Stimulated activated CD8-positive, alpha-beta memory T cell treated with anti-CD3 and anti-CD28 coated beads, Interleukin-12 subunit alpha, Interleukin-12 subunit beta, amount 100 ng/mL, for 1 hour (primary cell): ENCODE results near the gene LDLRAD4.

Source experiments
- DNase-seq: peaks from one replicate; pipeline ENCODE4 v3.0.0-alpha.2; 2020; ENCODE audit warnings: low read depth

The LDLRAD4 gene

DNA sequence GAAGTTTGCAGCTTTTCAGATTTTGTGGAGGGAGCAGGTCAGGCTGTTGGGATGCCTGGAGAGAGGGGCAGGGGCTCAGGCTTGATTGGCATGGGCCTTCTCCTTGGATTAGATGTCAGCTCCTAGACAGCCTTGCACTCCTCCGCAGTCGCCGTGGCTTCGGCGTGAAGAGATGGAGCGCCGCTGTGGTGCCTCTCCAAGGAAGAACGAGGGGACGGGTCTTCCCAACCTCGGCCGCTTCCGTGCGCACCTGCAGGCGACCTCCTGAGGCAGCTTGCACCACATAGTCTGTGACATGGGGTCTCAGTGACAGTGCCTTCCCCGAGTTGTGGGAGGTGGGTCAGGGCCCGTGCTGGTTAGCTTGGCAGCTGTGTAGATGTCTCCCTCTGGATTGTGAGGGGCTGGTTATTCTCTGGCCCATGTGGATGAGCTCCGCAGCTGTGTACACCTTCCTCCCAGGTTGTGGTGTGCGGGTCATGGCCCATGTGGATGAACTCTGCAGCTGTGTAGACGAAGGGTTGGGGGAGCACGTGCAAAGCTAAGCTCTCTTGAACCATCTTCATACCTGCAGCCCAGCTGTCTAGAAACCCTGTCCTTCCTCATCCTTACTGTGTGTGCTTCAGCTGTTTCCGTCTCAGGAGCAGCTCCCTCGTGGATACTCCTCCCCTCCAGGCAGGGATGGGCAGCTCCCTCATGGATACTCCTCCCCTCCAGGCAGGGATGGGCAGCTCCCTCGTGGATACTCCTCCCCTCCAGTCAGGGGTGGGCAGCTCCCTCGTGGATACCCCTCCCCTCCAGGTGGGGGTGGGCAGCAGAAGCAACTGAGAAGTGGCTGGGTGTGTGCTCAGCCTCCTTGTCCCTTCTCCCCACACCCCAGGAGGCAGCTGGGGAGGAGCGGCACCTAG is 170.3 kb downstream of the LDLRAD4 start:
- DNase-seq = no peak

DNA sequence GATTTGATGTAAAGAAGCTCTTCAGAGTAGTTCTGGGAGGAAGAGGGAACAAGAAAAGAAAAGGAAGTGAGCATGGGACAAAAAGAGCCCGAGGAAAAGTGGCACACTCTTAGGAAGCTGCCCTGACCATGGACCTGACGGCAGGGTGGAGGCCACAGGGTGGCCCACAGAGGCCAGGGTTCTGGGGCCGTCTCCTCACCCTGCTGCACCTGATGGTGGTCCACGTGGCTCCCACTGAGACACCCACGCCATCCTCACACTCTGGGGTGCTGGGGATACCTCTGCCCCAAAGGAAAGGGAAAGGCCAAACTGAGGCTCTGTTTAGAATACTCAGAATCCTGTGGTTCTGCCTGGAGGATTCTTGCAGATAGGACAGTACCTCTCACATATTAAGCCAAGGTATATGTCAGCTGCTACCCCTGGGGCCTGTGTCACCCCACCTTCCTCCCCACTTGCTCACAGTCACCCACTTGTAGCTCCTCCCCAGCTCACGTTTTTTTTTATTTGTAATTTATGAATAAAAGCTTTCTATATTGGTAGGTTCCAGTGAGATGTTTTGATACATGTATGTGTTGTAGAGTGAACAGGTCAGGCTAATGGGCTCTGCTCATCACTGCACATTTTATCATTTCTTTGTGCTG is 171.1 kb downstream of the LDLRAD4 start:
- no peak for DNase-seq

DNA sequence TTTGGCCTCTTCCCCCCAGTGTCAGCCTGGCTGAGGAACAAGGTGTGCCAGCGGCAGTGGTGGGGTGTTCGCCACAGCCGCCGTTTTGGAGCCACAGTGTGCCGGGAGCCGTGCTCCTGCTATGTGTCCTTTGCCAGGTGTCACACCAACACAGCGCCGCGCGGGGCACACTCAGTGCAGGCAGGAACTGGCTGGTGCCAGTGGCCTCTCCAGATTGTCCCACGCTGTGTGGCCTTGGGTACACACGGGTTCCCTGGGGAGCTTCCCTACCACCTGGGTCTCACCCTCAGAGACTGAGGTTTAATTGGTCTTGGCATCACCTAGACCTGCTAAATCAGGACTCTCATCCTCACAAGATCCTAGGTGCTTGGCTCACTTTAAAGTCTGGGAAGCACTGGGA is 171.6 kb downstream of the LDLRAD4 start:
- DNase-seq = no peak

DNA sequence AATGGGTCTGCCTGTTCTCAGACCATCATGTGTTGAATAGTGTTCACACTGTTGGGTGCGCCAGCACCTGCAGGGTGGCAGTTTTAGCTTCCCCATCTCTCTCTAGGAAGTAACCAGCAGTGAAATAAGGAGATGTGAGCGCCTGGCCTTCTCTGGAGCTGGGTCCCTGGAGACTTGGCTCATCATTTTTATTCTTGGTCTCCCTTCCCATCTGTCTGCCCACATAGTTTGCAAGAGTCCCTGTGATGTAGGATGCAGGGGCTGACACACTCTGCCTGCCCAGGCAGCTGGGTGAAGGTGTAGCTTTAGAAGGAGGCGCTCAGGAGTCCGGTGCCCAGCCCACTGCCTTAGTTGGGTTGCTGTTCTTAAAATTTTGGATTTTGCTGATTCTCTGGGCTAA is 172.2 kb downstream of the LDLRAD4 start:
- DNase-seq = no peak

DNA sequence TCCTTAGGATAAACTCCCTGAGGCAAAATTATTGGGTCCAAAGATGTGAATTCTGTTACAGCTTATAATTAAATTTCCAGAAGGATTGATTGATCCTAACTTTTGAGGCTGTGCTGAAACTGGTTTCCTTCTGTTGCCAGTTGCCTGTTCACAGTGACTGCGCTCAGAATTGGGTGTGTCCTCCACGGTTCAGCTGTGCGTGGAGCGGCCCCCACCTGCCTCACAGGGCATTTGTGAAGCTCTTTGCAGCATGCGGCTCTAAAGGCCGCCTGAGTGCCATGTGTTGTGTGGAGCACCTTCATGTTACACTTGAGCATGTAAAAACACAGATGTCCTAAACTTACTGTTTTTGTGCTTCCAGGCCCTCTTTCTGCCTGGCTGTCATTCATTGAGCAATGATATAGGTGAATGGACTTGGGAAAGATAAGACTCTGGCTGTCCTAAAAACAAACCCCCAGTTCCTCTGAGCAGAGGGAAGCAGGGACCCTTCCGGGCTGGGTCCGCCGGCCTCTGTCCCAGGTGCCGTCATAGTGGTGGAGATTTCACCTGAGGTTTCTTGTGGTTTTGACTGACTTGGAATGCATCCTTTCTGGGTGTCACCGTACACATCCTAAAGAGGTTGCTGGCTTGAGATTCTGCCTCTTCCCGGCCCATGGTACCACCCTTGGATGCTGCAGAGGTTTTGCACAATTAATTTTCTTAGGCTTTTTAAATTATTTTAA is 173.6 kb downstream of the LDLRAD4 start:
- no peak for DNase-seq

DNA sequence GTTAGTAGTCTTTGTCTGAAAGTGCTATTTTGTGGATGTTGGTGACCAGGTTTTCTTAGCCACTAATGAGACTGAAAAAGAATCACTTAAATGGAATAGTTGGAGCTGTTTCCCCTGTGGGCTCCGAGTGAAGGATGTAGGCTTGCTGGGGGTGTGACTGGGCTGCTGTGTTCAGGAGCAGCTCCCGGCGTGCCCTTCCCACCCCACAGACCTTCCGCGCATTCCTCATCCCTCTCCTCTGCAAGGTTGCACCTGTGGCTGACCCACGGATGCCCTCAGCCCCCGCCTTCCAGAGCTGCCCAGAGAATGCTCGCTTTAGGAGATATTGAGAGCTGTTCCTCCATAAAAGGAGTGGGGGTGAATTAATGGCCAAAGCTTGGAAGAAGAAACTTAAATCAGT is 174.3 kb downstream of the LDLRAD4 start:
- no peak for DNase-seq

DNA sequence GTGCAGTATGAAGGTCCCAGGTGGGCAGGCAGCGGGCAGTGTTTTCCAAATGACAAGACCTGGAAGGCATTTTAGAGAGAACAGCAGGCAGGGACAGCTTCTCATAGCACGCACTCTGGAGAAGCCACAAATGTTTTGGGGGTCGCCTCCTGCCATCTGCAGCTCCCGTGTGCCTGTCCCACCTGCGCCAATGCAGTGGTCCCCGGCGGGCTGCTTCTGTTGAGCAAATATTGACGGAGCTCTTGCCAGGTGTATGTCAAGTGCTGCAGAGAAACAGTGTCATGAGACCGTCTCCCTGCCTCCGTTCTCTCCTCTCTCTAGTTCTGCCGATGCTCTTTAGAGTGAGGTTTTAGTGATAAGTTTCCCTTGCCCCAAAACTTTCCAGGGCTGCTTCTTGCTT is 174.8 kb downstream of the LDLRAD4 start:
- DNase-seq = no peak

DNA sequence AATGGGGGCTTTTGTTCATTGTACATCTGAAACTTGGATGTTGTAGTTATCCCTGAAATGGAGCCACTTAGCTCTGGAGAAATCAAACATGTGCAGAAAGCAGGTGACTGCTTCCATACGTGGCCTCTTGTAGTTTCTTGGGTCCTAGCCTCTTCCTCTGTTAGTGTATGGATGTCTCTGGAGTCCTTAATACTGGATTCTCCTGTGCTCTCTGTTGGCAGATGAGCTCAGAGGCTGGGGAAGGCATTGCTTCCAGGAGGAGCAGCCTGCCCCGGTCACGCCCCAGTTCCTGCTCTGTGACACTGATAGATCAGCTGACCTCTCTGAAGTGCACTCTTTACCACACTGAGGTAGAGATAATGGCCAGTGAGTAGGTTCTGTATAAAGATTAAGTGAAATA is 176.2 kb downstream of the LDLRAD4 start:
- no peak for DNase-seq

DNA sequence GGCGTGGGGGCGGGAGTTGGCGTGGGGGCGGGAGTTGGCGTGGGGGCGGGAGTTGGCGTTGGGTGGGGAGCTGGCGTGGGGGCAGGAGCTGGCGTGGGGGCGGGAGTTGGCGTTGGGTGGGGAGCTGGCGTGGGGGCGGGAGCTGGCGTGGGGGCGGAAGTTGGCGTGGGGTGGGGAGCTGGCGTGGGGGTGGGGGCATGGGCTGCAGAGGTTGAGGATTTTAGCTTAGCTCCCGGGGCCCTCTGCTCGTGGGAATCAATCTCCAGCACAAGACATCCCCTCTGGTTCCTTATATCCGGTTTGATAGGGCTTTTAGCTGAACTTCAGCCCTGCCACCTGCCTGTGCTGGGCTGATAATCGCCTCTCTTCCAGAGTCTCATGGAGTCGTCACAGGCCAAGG is 177.0 kb downstream of the LDLRAD4 start:
- DNase-seq = no peak

DNA sequence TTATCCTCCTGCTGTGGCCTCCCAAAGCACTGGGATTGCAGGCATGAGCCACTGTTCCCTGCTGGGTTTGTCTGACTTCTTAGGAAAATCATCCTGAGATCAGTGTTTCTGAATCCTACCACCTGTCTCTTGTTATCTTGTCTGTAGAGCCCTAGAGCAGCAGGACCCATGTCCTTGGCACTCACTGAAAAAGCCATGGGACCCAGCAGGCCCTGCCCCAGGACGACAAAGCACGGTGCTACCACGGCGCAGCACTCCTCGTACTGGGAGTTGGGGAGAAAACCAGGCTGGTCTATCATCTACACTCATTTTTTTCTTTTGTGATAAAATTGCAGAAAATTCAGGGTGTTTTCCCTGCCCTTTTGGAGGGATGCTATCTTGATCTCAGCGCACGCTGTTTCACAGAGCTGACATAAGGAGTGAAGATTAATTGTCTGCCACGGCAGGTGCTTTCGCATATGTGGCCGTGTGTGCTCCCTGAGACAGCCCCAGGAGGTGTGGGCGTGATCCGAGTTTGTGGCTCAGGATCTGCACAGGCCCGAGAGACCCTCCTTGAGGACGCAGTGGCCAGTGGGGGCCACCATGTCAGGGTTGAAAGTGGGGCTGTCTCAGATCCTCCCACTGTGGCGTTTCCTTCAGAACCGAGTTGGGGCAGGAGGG is 179.1 kb downstream of the LDLRAD4 start:
- DNase-seq = no peak

DNA sequence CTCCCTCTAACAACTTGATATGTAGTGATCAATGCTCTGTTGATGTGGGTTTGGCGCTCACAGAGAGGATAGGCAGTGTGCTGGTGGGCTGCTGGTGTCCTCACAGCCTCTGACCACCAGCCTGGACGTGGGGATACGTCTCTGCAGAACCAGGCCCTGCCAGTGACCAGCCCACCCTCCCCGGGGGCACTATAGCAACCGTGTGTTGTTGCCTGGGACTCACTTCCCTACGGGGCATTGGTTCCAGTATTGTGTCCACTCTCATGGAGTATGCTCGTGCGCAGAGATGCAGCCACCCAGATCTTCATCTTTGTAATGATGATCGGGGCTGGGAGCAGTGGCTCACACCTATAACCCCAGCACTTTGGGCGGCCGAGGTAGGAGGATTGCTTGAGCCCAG is 180.1 kb downstream of the LDLRAD4 start:
- DNase-seq = no peak

DNA sequence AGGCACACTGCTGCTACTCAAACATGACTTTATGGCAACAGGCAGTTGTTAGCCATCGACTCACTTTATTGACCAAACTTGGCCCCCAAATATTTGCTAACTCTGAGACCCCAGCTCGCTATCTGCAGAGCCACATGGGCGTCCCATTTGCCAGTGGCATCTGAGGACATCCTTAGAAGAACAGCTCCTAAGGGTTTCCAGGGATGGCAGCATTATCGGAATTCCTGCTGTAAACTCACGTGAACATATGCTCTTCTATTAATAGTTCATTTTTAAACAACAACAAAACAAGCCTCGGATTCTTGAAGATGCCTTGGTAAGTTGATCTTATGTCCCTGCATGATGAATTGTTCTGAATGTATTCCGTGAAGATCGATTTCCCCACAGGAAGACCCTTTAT is 181.0 kb downstream of the LDLRAD4 start:
- no peak for DNase-seq

DNA sequence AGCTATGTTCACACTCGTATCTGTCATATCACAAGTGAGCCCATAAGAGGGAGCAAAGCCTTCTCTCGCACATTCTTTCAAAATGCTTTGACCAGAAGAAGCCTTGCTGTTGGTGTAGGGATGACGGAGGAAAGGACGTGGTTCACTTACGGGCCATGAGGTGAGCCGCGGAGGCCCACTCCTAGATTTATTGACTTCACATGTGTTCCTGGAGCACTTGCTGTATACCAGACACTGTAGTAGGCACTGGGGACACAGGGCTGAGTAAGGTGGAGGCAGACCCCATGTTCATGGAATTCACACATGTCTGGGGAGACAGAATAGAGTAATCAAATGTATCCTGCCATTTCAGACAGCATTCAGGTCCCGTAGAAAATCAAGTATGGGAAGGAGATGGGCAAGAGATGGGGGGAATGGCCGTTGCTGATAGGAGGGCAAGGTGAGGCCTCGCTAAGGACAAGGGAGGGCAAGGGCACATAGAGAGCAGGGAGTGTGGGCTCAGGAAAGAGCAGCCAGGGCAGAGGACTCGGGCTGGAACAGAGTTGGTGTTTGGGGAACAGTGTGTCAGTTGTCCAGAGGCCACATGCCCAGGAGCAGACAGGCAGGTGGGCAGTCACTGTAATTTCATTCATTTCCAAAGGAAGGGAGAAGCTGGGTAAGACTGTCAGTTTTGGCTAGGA is 182.2 kb downstream of the LDLRAD4 start:
- DNase-seq = no peak

DNA sequence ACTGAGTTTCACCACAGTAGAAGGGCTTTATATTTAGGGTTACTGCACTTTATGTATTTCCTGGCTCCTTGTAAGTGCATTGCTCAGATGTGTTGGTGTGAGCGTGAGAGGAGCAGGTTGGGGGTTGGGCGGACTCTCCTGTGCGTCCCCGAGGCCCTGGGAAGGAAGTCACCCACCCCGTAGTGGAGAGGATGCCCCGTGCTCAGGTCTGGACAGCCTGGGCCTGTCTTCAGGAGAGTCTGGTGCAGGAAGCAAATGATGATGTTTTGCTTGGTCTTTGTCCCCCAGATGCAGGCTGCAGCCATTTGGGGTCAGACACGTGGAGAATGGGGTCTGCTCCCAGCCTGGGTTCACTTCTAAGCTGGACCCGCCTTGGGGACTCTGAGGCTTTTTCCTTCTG is 182.8 kb downstream of the LDLRAD4 start:
- no peak for DNase-seq

DNA sequence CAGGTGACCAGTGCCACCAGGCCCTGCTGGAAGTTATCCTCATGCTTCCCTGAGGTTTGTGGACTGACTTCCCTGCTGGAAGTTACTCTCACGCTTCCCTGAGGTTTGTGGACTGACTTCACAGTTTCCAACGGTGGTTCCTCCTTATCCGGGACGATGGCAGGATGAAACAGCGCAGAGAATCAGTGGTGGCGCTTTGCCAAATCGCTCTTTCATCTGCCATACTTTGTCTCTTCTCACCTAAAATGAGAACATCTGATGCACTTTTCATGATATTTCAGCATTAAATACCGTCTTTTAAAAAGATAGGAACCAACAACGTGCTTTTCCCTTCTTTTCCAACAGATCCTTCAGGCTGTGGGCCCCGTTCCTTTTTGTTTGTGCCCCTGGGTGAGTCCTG is 183.3 kb downstream of the LDLRAD4 start:
- no peak for DNase-seq

DNA sequence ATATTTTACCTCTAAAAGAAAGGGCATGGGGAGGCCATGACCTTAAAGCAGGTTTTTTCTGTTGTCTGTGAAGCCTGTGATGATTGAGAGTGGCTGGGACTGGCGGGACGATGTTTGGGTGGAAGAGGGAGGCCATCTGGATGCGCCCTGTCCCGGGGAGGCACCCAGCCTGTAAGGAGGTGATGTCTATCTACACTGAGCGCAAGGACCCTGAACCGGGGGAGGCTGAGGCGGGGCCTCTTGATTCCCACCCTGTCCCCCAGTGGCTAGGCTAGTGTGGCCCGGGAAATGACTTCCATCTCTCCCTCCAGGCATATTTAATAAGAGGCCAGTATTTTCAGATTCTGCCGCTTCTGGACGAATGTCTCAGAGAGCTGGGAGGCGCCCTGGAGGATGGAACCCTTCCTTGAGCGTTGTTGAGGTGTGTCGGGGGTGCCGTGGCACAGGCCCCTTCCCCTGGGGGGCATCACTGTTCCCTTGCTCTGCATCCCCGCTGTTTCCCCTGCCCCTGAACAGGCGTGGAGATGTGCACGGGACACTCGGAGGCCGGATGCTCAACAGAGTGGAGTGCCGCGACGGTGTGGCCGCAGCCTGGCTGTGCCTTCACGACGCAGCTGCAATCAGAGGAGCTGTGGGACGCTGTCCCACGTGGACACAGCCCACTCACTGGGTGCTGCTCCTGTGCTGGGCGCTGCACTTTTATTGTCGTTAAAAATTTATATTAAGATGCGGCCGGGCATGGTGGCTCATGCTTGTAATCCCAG is 185.4 kb downstream of the LDLRAD4 start:
- no peak for DNase-seq

DNA sequence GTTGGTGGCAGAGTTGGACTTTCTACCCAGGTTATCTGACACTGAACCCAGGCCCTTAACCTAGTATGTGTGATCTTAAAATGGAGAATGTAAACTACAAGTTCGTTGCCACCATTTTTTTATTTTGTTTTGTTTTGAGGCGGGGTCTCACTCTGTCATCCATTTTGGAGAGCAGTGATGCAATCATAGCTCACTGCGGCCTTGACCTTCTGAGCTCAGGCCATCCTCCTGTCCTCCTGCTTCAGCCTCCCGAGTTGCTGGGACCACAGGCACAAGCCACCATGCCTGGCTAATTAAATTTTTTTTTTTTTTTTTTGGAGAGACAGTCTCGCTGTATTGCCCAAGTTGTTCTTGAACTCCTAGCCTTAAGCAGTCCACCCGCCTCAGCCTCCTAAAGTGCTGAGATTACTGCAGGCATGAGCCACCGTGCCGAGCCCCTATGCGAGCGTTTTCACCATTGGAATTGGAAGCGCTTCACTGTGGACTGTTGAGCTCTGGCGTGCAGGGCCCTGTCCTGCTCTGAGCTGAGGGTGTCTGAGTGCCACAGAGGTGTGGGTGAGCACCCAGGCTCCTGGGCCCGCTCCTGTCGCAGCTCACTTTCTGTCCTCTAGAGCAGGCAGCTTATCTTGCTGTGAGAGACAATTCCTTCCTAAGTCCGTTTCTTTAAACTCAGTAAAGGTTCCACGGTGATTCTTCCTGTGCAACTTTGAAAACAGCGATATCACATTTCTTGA is 186.9 kb downstream of the LDLRAD4 start:
- DNase-seq = no peak

DNA sequence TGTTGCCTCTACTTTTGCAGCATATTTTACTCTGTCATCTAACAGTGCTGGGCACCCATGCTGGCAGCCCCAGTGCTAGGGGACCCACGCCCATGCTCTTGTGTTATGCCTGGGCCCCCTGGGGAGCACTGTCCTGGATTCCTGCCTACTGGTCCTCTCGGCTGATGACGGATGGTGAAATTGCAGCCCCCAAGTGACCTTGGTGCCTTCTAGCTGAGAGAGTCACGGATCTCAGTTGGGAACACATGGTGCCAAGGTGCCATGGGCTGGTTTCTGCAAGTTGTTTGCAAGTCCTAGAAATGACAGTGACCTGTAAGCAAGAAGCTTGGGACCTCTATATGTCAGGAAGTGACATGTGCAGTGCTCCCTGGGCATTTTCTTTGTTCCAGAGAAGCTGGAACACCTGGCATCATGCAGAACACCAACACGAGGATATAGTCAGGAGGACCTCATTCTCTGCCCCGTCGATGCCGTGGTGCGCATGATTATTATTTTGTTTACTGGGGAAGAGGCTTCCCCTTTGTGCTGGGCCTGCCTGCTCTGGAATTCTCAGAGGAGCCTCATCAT is 187.6 kb downstream of the LDLRAD4 start:
- no peak for DNase-seq

DNA sequence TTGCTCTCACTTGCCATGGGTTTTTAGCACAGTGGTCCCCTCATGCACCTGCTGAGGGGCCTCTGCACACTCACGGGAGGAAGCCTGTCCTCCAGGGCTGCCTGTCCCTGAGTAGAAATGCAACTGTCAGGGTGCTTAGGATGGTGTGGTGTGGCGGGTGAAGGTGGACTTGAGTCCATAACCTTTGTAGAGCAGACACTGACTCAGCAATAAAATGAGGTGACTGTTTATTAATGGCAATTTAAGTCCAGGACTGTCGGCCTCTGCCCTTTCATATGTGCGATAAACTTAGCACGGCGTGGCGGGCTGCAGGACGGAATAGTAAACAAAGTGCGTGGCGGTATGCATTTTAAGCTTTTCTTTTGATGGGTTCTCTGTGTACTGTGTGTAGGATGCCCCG is 188.2 kb downstream of the LDLRAD4 start:
- no peak for DNase-seq

DNA sequence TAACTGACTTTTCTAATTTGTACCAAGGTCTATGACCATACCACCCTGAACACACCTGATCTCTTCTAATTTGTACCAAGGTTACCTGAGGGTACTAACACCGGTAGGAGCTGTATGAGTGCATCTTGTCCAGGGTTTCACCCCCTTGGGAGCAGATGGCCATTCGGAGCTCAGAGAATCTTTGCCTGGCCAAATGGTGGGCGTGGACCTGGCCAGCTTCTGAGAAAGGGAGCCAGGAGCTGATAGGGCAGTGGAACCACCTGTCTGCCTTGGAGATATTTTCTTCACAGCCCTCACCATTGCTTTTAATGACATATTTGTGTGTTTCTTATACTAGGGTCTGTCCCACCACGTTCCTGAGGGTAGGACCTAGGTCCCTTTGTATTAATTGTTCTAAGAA is 188.9 kb downstream of the LDLRAD4 start:
- DNase-seq = no peak
